ENCODE data around the gene TRAIP. TPM values are rescaled to one million over a fixed set of nuclear protein-coding genes. Genes with fewer than 3 reads are reported as not detected.

The TRAIP gene
- total RNA-seq, 1 donor from 2014 or later, result 6.4 TPM

GRCh38 chr3:49901366-49902339, 45.3 kb upstream of the TRAIP start:
- Mint-ChIP-seq H3K9me3 (no peaks in the 10 kb centered on the region), H3K27ac (no peak overlapping the region), H3K27me3 (no peaks in the 10 kb centered on the region), H3K36me3 (ENCODE audit: low read depth) (no peaks in the 10 kb centered on the region), H3K4me3 (no peak overlapping the region), H3K4me1 (peaks cover 26% of the 10 kb centered on the region)
- POLR2A ChIA-PET, result interaction anchor here (0.7 kb wide), 1 partner anchor 78 kb away, joined by 5 read pairs; no protein-coding TSS in a partner anchor
- DNase-seq (no peak), ATAC-seq (ENCODE audit: low read depth) (no peak)
- intact Hi-C loops (cut with micrococcal nuclease), result loop anchor here (2.0 kb wide), 1 partner anchor 45 kb away; the partner anchor contains the start of gene TRAIP
- TF ChIP-seq CTCF (IDR thresholded peaks at IDR 0.05), result no peak
- CTCF ChIA-PET, result interaction anchor here (1.3 kb wide), 1 partner anchor 62 kb away, joined by 3 read pairs; no protein-coding TSS in a partner anchor

- DNase-seq (no peak), ATAC-seq (ENCODE audit: low read depth) (no peak)
- H3K9me3 Mint-ChIP-seq, result no peaks in the 10 kb centered on the region
- no peak overlapping the region for H3K27ac Mint-ChIP-seq
- H3K4me3 Mint-ChIP-seq, result no peak overlapping the region
- intact Hi-C loops (cut with micrococcal nuclease), result no loop called here
- no peak for TF ChIP-seq CTCF (IDR thresholded peaks at IDR 0.05)
- H3K4me1 Mint-ChIP-seq, result peaks cover 16% of the 10 kb centered on the region
- no peaks in the 10 kb centered on the region for H3K27me3 Mint-ChIP-seq
- ChIA-PET CTCF (no interaction called here), POLR2A (no interaction called here)
- no peaks in the 10 kb centered on the region for H3K36me3 Mint-ChIP-seq (ENCODE audit: low read depth)
These were observed 44.3 kb upstream of the TRAIP start for GRCh38 chr3:49900491-49901153.

- POLR2A ChIA-PET, result no interaction called here
- intact Hi-C loops (cut with micrococcal nuclease), result no loop called here
- DNase-seq, result no peak
- CTCF ChIA-PET, result interaction anchor here (0.6 to 1.3 kb wide), 2 partner anchors 61 to 124 kb away, joined by 3 read pairs; no protein-coding TSS in a partner anchor
- Mint-ChIP-seq H3K27ac (no peak overlapping the region), H3K27me3 (no peaks in the 10 kb centered on the region), H3K9me3 (no peaks in the 10 kb centered on the region), H3K4me3 (no peak overlapping the region), H3K4me1 (peaks cover 9% of the 10 kb centered on the region), H3K36me3 (ENCODE audit: low read depth) (no peaks in the 10 kb centered on the region)
- TF ChIP-seq CTCF (IDR thresholded peaks at IDR 0.05), result no peak
- ATAC-seq (ENCODE audit: low read depth), result no peak
These were observed 43.5 kb upstream of the TRAIP start for GRCh38 chr3:49899815-49900214.

GRCh38 chr3:49898991-49899390, 42.6 kb upstream of the TRAIP start:
- Mint-ChIP-seq H3K27ac (no peak overlapping the region), H3K36me3 (ENCODE audit: low read depth) (no peaks in the 10 kb centered on the region), H3K9me3 (no peaks in the 10 kb centered on the region), H3K4me1 (peaks cover 2% of the 10 kb centered on the region), H3K27me3 (no peaks in the 10 kb centered on the region), H3K4me3 (no peak overlapping the region)
- ATAC-seq (ENCODE audit: low read depth) (no peak), DNase-seq (no peak)
- TF ChIP-seq CTCF (IDR thresholded peaks at IDR 0.05), result no peak
- intact Hi-C loops (cut with micrococcal nuclease), result no loop called here
- ChIA-PET POLR2A (no interaction called here), CTCF (interaction anchor here (1.3 kb wide), 1 partner anchor 60 kb away, joined by 3 read pairs; no protein-coding TSS in a partner anchor)

GRCh38 chr3:49896345-49896744, 40.0 kb upstream of the TRAIP start:
- no peak overlapping the region for H3K27ac Mint-ChIP-seq
- no peak for TF ChIP-seq CTCF (IDR thresholded peaks at IDR 0.05)
- ChIA-PET POLR2A (interaction anchor here (0.6 kb wide), 1 partner anchor 821 kb away, joined by 3 read pairs; no protein-coding TSS in a partner anchor), CTCF (no interaction called here)
- DNase-seq (no peak), ATAC-seq (ENCODE audit: low read depth) (no peak)
- intact Hi-C loops (cut with micrococcal nuclease), result no loop called here
- H3K36me3 Mint-ChIP-seq (ENCODE audit: low read depth), result no peaks in the 10 kb centered on the region
- H3K9me3 Mint-ChIP-seq, result no peaks in the 10 kb centered on the region
- H3K4me3 Mint-ChIP-seq, result no peak overlapping the region
- H3K4me1 Mint-ChIP-seq, result no peaks in the 10 kb centered on the region
- H3K27me3 Mint-ChIP-seq, result no peaks in the 10 kb centered on the region

All from activated B cell treated with CpG ODN at 0.5 μM for 24 hours (primary cell).